GM23338 (cell line): ENCODE measurements around the gene AGRN. TPM values are rescaled to one million over a fixed set of nuclear protein-coding genes. Genes with fewer than 3 reads are reported as not detected.

ENCODE experiments used
- ATAC-seq: fragments of 200-7000 bp; cut with Tn5 transposase; 3 replicates; pipeline ENCODE4 v1.9.1; 2020
- DNase-seq: peaks from one replicate; pipeline ENCODE4 v3.0.0-alpha.2; 2015; ENCODE audit warnings: low spot score
- H2AFZ ChIP-seq: fragments of 200-600 bp; sonication (generic); 2 replicates; pipeline ENCODE4 v1.8.0; 2016; ENCODE audit warnings: antibody characterized with exemption, mild to moderate bottlenecking, moderate library complexity
- H3F3A ChIP-seq: fragments of 200-600 bp; sonication (generic); replicated peaks from 2 replicates; pipeline ENCODE4 v1.8.0; 2017; ENCODE audit warnings: antibody characterized with exemption, mixed run types, low read depth
- H3K27ac ChIP-seq: fragments of 200-600 bp; sonication (generic); 2 replicates; pipeline ENCODE4 v1.6.1; 2016; ENCODE audit warnings: low read depth
- H3K27me3 ChIP-seq: fragments of 200-600 bp; sonication (generic); 2 replicates; pipeline ENCODE4 v1.8.0; 2016; ENCODE audit warnings: mild to moderate bottlenecking, mixed run types, moderate library complexity; ENCODE audit not compliant: insufficient read depth
- H3K36me3 ChIP-seq: fragments of 200-600 bp; sonication (generic); 2 replicates; pipeline ENCODE4 v1.8.0; 2016; ENCODE audit warnings: mild to moderate bottlenecking; ENCODE audit not compliant: insufficient read depth
- H3K4me1 ChIP-seq: fragments of 200-600 bp; sonication (generic); 2 replicates; pipeline ENCODE4 v1.8.0; 2016; ENCODE audit warnings: mild to moderate bottlenecking, moderate library complexity; ENCODE audit not compliant: insufficient read depth
- H3K4me2 ChIP-seq: fragments of 200-600 bp; sonication (generic); 2 replicates; pipeline ENCODE4 v1.7.1; 2017; ENCODE audit warnings: mixed run types
- H3K4me3 ChIP-seq: fragments of 200-600 bp; sonication (generic); 2 replicates; pipeline ENCODE4 v1.6.1; 2016; ENCODE audit warnings: mixed run types
- H3K79me2 ChIP-seq: fragments of 200-600 bp; sonication (generic); replicated peaks from 2 replicates; pipeline ENCODE4 v1.8.0; 2017; ENCODE audit warnings: mild to moderate bottlenecking; ENCODE audit not compliant: insufficient read depth
- H3K9me2 ChIP-seq: fragments of 200-600 bp; sonication (generic); 2 replicates; pipeline ENCODE4 v1.8.0; 2017; ENCODE audit not compliant: insufficient read depth
- H4K20me1 ChIP-seq: fragments of 200-600 bp; sonication (generic); replicated peaks from 2 replicates; pipeline ENCODE4 v1.8.0; 2017; ENCODE audit warnings: mild to moderate bottlenecking; ENCODE audit not compliant: insufficient read depth
- H3K27ac Mint-ChIP-seq: 2 replicates; pipeline ENCODE4 v1.8.0; 2020; ENCODE audit warnings: inconsistent platforms, mild to moderate bottlenecking, moderate library complexity, mixed read lengths
- H3K27me3 Mint-ChIP-seq: 3 replicates; pipeline ENCODE4 v1.8.0; 2022; ENCODE audit warnings: low read depth, mild to moderate bottlenecking, moderate library complexity, mixed read lengths, inconsistent platforms; ENCODE audit not compliant: insufficient read depth, poor library complexity
- H3K36me3 Mint-ChIP-seq: 3 replicates; pipeline ENCODE4 v1.8.0; 2021; ENCODE audit warnings: low read depth, mild to moderate bottlenecking, inconsistent platforms, moderate library complexity, mixed read lengths
- H3K4me1 Mint-ChIP-seq: 3 replicates; pipeline ENCODE4 v1.8.0; 2020; ENCODE audit warnings: mild to moderate bottlenecking, inconsistent platforms, mixed read lengths
- H3K4me3 Mint-ChIP-seq: 3 replicates; pipeline ENCODE4 v1.8.0; 2021; ENCODE audit warnings: moderate library complexity, mild to moderate bottlenecking, inconsistent platforms, mixed read lengths
- H3K9me3 Mint-ChIP-seq: 3 replicates; pipeline ENCODE4 v1.8.0; 2020; ENCODE audit warnings: moderate library complexity, mild to moderate bottlenecking, inconsistent platforms, mixed read lengths
- CTCF ChIP-seq, 2 experiments: fragments of 200-600 bp in 1 of 2; sonication (generic) in 1 of 2; conservative IDR thresholded peaks; 2 replicates each; pipeline versions ENCODE4 v1.5.1 to v1.6.1; 2016 to 2017; ENCODE audit warnings: antibody characterized with exemption in 2 of 2, low read depth in 2 of 2, mild to moderate bottlenecking in 2 of 2, moderate library complexity in 1 of 2
- EZH2phosphoT487 ChIP-seq: fragments of 200-600 bp; sonication (generic); IDR thresholded peaks from one replicate; pipeline ENCODE4 v1.8.1; 2018; ENCODE audit warnings: antibody characterized with exemption; ENCODE audit not compliant: unreplicated experiment
- JUNB ChIP-seq: IDR thresholded peaks from one replicate; pipeline ENCODE4 v1.6.1; 2016; ENCODE audit warnings: antibody characterized with exemption; ENCODE audit not compliant: unreplicated experiment
- ZNF331 ChIP-seq: fragments of 250-450 bp; sonication (Bioruptor Pico); IDR thresholded peaks from 2 replicates; pipeline ENCODE4 v1.5.0; 2020; ENCODE audit warnings: low read depth, mild to moderate bottlenecking, moderate library complexity
- ZNF462 ChIP-seq: fragments of 250-450 bp; sonication (Bioruptor Pico); IDR thresholded peaks from 2 replicates; pipeline ENCODE4 v1.5.0; 2020; ENCODE audit warnings: mild to moderate bottlenecking, moderate library complexity
- polyA plus RNA-seq: library from polyadenylated mRNA; unstranded; fragments of >200 nt; fragmentation: Nextera tagmentation; extraction: Ambion mirVana; gene quantifications from 2 replicates; pipeline ENCODE4 v1.2.1, GENCODE V29; 2016
- total RNA-seq: library from RNA; depleted of rRNA; stranded (reverse); fragments of >200 nt; shearing (Covaris generic); gene quantifications from 2 replicates; pipeline ENCODE4 v1.2.3, GENCODE V29; 2014
- TF ChIP-seq, protein P1 (sequence below): IDR thresholded peaks from 2 replicates; pipeline ENCODE4 v1.6.1; 2016; ENCODE audit warnings: antibody characterized with exemption

AGRN gene
- total and polyA plus RNA-seq, 2 experiments from 2014 or later, result 12.3 to 185 TPM

DNA sequence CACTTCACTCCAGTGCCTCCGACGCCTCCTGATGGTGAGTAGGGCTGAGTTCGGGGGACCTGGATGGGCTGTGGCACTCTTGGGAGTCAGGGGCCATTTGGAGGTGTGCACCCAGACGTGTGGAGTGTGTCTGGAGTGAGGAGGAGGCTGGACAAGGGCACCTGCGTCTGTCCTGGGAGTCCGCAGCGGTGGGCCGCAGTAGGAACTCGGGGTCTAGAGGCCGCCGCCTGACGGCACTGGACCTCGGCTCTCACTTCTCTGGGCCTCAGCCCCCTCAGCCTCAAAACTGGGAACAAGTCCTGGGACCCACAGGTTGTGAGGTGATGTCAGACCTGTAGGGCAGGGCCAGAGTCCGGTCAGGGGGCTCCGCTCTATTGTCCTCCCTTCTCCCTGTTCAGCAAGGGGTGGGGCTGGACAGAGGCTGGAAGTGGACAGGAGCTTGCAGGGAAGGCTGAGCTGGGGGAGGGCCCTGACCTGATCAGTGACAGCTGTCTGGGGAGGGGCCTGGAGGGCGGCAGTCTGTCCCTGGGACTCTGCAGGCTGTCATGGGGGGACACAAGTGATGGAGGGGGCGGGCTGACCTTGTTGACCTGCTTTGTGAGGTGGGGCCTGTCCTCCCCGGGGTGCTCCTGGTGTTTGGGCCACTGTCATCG is 15.5 kb downstream of the AGRN start:
- Mint-ChIP-seq H3K9me3 (no peaks in the 10 kb centered on the region; the same call in 2 of the 3 replicates), H3K4me1 (peaks cover 11% of the 10 kb centered on the region; the same call in 2 of the 3 replicates), H3K36me3 (peaks cover 6% of the 10 kb centered on the region; the same call in 2 of the 3 replicates), H3K27ac (no peak overlapping the region), H3K4me3 (peak overlapping the region; percentile 41; the same call in 1 of the 3 replicates), H3K27me3 (peaks cover 58% of the 10 kb centered on the region)
- Histone ChIP-seq H3K4me2 (no peak overlapping the region), H3F3A (no peaks in the 10 kb centered on the region), H4K20me1 (peaks cover 32% of the 10 kb centered on the region), H3K79me2 (no peaks in the 10 kb centered on the region), H3K36me3 (no peaks in the 10 kb centered on the region; the same call in 1 of the 2 replicates), H3K27me3 (peaks cover 57% of the 10 kb centered on the region), H3K9me2 (no peaks in the 10 kb centered on the region), H3K4me3 (no peak overlapping the region), H2AFZ (no peak overlapping the region), H3K27ac (no peak overlapping the region), H3K4me1 (peaks cover 12% of the 10 kb centered on the region; the same call in 1 of the 2 replicates)
- ATAC-seq (no peak), DNase-seq (no peak)
- peak; percentile 12 to 44; a peak in 2 of 4 replicates for TF ChIP-seq CTCF (conservative IDR thresholded peaks at IDR 0.05; ENCODE audit: low read depth in 2 of 2)
- TF ChIP-seq, protein P1, sequence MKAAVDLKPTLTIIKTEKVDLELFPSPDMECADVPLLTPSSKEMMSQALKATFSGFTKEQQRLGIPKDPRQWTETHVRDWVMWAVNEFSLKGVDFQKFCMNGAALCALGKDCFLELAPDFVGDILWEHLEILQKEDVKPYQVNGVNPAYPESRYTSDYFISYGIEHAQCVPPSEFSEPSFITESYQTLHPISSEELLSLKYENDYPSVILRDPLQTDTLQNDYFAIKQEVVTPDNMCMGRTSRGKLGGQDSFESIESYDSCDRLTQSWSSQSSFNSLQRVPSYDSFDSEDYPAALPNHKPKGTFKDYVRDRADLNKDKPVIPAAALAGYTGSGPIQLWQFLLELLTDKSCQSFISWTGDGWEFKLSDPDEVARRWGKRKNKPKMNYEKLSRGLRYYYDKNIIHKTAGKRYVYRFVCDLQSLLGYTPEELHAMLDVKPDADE, result no peak

- H3K9me3 Mint-ChIP-seq, result no peaks in the 10 kb centered on the region; the same call in 2 of the 3 replicates
- peaks cover 5% of the 10 kb centered on the region; the same call in 2 of the 3 replicates for H3K4me1 Mint-ChIP-seq
- ATAC-seq (no peak), DNase-seq (no peak)
- no peak overlapping the region for H3K4me2 ChIP-seq
- H2AFZ ChIP-seq, result no peak overlapping the region
- H3K27ac Mint-ChIP-seq, result no peak overlapping the region
- H3F3A ChIP-seq, result no peaks in the 10 kb centered on the region
- peaks cover 6% of the 10 kb centered on the region; the same call in 2 of the 3 replicates for H3K36me3 Mint-ChIP-seq
- H3K27me3 ChIP-seq, result peaks cover 58% of the 10 kb centered on the region
- H3K27ac ChIP-seq, result no peak overlapping the region
- no peaks in the 10 kb centered on the region; the same call in 1 of the 2 replicates for H3K36me3 ChIP-seq
- H3K27me3 Mint-ChIP-seq, result peaks cover 47% of the 10 kb centered on the region
- H3K9me2 ChIP-seq, result no peaks in the 10 kb centered on the region
- H3K4me3 Mint-ChIP-seq, result no peak overlapping the region
- H3K79me2 ChIP-seq, result no peaks in the 10 kb centered on the region
- H3K4me3 ChIP-seq, result no peak overlapping the region
- H3K4me1 ChIP-seq, result peaks cover 12% of the 10 kb centered on the region; the same call in 1 of the 2 replicates
- peaks cover 26% of the 10 kb centered on the region for H4K20me1 ChIP-seq
- TF ChIP-seq JUNB (no peak), CTCF (conservative IDR thresholded peaks at IDR 0.05; ENCODE audit: low read depth in 2 of 2) (no peak), ZNF462 (CRISPR knock-in tag) (no peak), ZNF331 (CRISPR knock-in tag) (no peak), EZH2phosphoT487 (no peak)
Observed at GRCh38 chr1:1037366-1038327, 17.7 kb downstream of the AGRN start.
